ENCODE results near the gene MTCP1.

Gene MTCP1

DNA sequence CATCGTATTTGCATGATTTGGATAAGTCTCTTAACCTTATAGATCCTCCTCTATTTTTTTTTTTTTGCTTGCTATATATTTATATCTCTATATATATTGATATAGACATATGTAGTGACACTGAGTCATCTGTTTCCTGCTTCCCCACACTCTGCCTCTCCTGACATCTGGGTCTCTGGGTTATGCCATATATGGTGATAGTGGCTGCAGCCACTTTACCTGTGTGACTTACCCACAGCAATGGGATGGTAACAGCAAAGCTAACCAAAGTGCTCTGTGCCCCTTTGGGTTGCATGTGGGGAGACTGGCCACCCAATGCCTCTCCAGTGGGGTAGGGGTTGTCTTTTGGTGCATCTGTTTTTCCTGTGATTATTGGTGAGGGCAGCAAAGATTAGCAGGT lies 14.5 kb downstream of the MTCP1 start:
- no peak overlapping the region for H3K27ac ChIP-seq (ENCODE audit: poor library complexity, severe bottlenecking)
- H3K27me3 ChIP-seq (ENCODE audit: insufficient read depth, poor library complexity, severe bottlenecking), result no peaks in the 10 kb centered on the region
- peaks cover 8% of the 10 kb centered on the region for H3K36me3 ChIP-seq (ENCODE audit: low read depth)
- TF ChIP-seq, protein P1, sequence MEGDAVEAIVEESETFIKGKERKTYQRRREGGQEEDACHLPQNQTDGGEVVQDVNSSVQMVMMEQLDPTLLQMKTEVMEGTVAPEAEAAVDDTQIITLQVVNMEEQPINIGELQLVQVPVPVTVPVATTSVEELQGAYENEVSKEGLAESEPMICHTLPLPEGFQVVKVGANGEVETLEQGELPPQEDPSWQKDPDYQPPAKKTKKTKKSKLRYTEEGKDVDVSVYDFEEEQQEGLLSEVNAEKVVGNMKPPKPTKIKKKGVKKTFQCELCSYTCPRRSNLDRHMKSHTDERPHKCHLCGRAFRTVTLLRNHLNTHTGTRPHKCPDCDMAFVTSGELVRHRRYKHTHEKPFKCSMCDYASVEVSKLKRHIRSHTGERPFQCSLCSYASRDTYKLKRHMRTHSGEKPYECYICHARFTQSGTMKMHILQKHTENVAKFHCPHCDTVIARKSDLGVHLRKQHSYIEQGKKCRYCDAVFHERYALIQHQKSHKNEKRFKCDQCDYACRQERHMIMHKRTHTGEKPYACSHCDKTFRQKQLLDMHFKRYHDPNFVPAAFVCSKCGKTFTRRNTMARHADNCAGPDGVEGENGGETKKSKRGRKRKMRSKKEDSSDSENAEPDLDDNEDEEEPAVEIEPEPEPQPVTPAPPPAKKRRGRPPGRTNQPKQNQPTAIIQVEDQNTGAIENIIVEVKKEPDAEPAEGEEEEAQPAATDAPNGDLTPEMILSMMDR (IDR thresholded peaks at IDR 0.05; ENCODE audit: poor library complexity, severe bottlenecking), result no peak
- ATAC-seq (ENCODE audit: low read depth) (no peak), DNase-seq (ENCODE audit: low spot score) (no peak)
- H3K4me1 ChIP-seq (ENCODE audit: insufficient read depth, poor library complexity, severe bottlenecking), result no peaks in the 10 kb centered on the region
- H3K9me3 ChIP-seq (ENCODE audit: severe bottlenecking), result no peaks in the 10 kb centered on the region
- no peak overlapping the region for H3K4me3 ChIP-seq (ENCODE audit: severe bottlenecking)

DNA sequence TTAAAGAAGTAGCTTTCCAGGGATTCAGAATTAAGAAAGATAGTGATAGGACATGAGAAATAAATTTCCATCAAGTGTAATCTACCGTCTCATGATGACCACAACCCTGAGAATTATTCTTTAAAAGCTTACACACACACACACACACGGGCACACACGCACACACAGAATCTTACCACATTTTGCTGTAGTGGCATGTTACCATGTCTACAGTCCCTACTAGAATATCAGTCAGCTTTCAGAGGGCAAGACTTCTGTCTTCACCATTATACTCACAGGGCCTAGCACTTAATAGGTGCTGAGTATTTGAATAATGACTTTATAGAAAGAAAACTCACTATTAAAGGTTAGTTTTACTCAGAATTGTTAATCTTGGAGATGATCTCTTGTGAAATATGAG lies 15.4 kb downstream of the MTCP1 start:
- no peak for DNase-seq (ENCODE audit: low spot score)
- TF ChIP-seq, protein P1 (IDR thresholded peaks at IDR 0.05; ENCODE audit: poor library complexity, severe bottlenecking), result no peak
- no peaks in the 10 kb centered on the region for H3K27me3 ChIP-seq (ENCODE audit: insufficient read depth, poor library complexity, severe bottlenecking)
- no peaks in the 10 kb centered on the region for H3K9me3 ChIP-seq (ENCODE audit: severe bottlenecking)
- ATAC-seq (ENCODE audit: low read depth), result no peak
- peaks cover 5% of the 10 kb centered on the region for H3K36me3 ChIP-seq (ENCODE audit: low read depth)
- no peak overlapping the region for H3K27ac ChIP-seq (ENCODE audit: poor library complexity, severe bottlenecking)
- H3K4me1 ChIP-seq (ENCODE audit: insufficient read depth, poor library complexity, severe bottlenecking), result no peaks in the 10 kb centered on the region
- no peak overlapping the region for H3K4me3 ChIP-seq (ENCODE audit: severe bottlenecking)

DNA sequence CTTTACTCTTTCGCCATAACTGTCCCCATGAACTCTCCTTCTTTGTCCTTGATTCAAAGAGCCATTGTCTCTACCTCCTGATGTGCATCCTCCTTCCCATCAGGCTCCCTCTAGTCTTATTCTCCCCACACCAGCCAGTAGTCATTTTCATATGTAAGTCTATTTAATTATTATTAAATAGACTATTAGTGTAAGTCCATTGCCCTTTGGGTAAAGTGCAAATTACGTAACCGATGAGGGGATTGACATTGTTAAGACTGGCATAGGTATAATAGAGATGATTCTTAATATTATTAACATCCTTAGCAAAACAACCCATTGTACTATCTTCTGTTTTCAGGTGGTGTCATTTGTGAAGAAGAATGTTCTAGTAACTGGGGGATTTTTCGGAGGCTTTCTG lies 16.7 kb downstream of the MTCP1 start:
- Histone ChIP-seq H3K27ac (ENCODE audit: poor library complexity, severe bottlenecking) (no peak overlapping the region), H3K27me3 (ENCODE audit: insufficient read depth, poor library complexity, severe bottlenecking) (no peaks in the 10 kb centered on the region), H3K36me3 (ENCODE audit: low read depth) (no peaks in the 10 kb centered on the region), H3K9me3 (ENCODE audit: severe bottlenecking) (no peaks in the 10 kb centered on the region), H3K4me1 (ENCODE audit: insufficient read depth, poor library complexity, severe bottlenecking) (no peaks in the 10 kb centered on the region), H3K4me3 (ENCODE audit: severe bottlenecking) (no peak overlapping the region)
- no peak for DNase-seq (ENCODE audit: low spot score)
- TF ChIP-seq, protein P1 (IDR thresholded peaks at IDR 0.05; ENCODE audit: poor library complexity, severe bottlenecking), result no peak
- ATAC-seq (ENCODE audit: low read depth), result no peak

DNA sequence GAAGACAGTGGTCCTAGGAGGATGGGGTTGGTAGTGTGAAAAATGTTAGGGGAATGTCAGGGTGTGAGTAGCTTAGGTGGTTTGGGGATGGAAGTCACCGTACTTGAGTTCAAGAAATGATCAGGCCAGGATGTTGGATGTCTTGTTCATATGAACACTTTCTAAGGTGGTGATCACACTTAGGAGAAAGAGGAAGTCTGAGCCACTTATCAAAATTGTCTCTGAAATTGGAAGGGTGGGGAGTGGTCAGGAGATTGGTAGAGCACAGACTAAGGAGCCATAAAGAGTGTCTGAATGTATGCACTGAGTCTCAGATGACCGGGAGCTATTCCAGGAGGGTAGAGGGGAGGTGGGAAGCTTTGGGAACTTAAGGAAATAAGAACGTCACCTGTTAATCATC lies 17.3 kb downstream of the MTCP1 start:
- Histone ChIP-seq H3K36me3 (ENCODE audit: low read depth) (no peaks in the 10 kb centered on the region), H3K27ac (ENCODE audit: poor library complexity, severe bottlenecking) (no peak overlapping the region), H3K27me3 (ENCODE audit: insufficient read depth, poor library complexity, severe bottlenecking) (no peaks in the 10 kb centered on the region), H3K4me3 (ENCODE audit: severe bottlenecking) (no peak overlapping the region), H3K9me3 (ENCODE audit: severe bottlenecking) (no peaks in the 10 kb centered on the region), H3K4me1 (ENCODE audit: insufficient read depth, poor library complexity, severe bottlenecking) (no peaks in the 10 kb centered on the region)
- no peak for DNase-seq (ENCODE audit: low spot score)
- TF ChIP-seq, protein P1 (IDR thresholded peaks at IDR 0.05; ENCODE audit: poor library complexity, severe bottlenecking), result no peak
- no peak for ATAC-seq (ENCODE audit: low read depth)

DNA sequence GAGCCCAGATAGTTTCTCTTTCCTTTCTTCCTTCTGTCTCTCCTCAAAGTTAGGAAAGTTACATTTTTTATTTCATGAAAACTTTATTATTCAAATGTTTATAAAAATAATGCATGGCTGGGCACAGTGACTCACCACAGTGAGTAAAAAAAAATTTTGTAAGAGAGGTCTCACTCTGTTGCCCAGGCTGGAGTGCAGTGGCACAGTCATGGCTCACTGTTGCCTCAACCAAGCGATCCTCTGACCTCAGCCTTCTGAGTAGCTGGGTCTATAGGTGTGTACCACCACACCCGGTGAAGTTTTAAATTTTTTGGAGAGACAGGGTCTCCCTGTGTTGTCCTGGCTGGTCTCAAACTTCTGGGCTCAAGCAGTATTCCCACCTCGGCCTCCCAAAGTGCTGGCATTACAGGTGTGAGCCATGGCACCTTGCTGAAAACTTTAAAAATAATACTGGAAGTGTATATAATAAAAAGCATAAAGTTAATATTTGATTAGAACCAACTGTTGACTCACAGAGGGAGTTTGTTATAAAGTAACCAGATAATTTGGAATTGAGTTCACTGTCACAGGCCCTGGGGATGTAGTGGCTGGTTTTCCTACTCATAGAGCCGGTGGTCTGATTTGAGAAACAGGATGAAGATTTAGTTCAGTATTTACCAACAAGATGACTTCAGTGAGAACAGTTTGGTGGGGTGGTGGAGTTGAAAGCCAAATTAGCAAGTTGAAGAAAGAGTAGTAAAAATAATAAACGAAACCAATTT lies 18.0 kb downstream of the MTCP1 start:
- Histone ChIP-seq H3K4me1 (ENCODE audit: insufficient read depth, poor library complexity, severe bottlenecking) (no peaks in the 10 kb centered on the region), H3K27ac (ENCODE audit: poor library complexity, severe bottlenecking) (no peak overlapping the region), H3K4me3 (ENCODE audit: severe bottlenecking) (no peak overlapping the region), H3K27me3 (ENCODE audit: insufficient read depth, poor library complexity, severe bottlenecking) (no peaks in the 10 kb centered on the region), H3K36me3 (ENCODE audit: low read depth) (no peaks in the 10 kb centered on the region), H3K9me3 (ENCODE audit: severe bottlenecking) (no peaks in the 10 kb centered on the region)
- ATAC-seq (ENCODE audit: low read depth) (no peak), DNase-seq (ENCODE audit: low spot score) (no peak)
- TF ChIP-seq, protein P1 (IDR thresholded peaks at IDR 0.05; ENCODE audit: poor library complexity, severe bottlenecking), result no peak

Data from RWPE2 (cell line).